Natural killer cell (primary cell): ENCODE results near the gene TECTB. TPM values are rescaled to one million over a fixed set of nuclear protein-coding genes. Genes with fewer than 3 reads are reported as not detected.

Experiments used
- ATAC-seq, 3 donors: fragments of 150-1000 bp in 2 of 3; fragments of 200-7000 bp in 1 of 3; cut with Tn5 transposase; 1 replicate in 1 of 3; 2 replicates in 2 of 3; pipeline ENCODE4 v1.10.0; 2021; ENCODE audit warnings: mild to moderate bottlenecking in 2 of 3, moderate library complexity in 2 of 3
- DNase-seq, 2 donors: peaks; one replicate each; pipeline versions ENCODE4 v3.0.0 to v3.0.0-alpha.2; 2013 to 2021; ENCODE audit warnings: mixed read lengths in 1 of 2
- H3K27ac ChIP-seq: one replicate; pipeline ENCODE4 v1.5.1; 2013; ENCODE audit warnings: mild to moderate bottlenecking, low read length
- H3K27me3 ChIP-seq: one replicate; pipeline ENCODE4 v1.6.1; 2013; ENCODE audit warnings: low read length; ENCODE audit not compliant: control insufficient read depth, insufficient read depth
- H3K36me3 ChIP-seq: one replicate; pipeline ENCODE4 v1.6.1; 2013; ENCODE audit warnings: low read length; ENCODE audit not compliant: control insufficient read depth, insufficient read depth
- H3K4me1 ChIP-seq: one replicate; pipeline ENCODE4 v1.6.1; 2013; ENCODE audit warnings: low read length; ENCODE audit not compliant: control insufficient read depth, insufficient read depth
- H3K4me3 ChIP-seq: one replicate; pipeline ENCODE4 v1.5.1; 2013; ENCODE audit warnings: low read length
- H3K9me3 ChIP-seq: one replicate; pipeline ENCODE4 v1.6.1; 2013; ENCODE audit warnings: low read length; ENCODE audit not compliant: control insufficient read depth, insufficient read depth
- H3K27ac Mint-ChIP-seq, 2 donors: one replicate each; pipeline ENCODE4 v1.8.0; 2022; ENCODE audit warnings: mild to moderate bottlenecking in 2 of 2, mixed read lengths in 2 of 2, moderate library complexity in 1 of 2
- H3K27me3 Mint-ChIP-seq, 2 donors: one replicate each; pipeline ENCODE4 v1.8.0; 2022; ENCODE audit warnings: low read depth in 2 of 2, mixed read lengths in 2 of 2
- H3K36me3 Mint-ChIP-seq: one replicate; pipeline ENCODE4 v1.8.0; 2022; ENCODE audit warnings: mixed read lengths
- H3K4me1 Mint-ChIP-seq, 2 donors: one replicate each; pipeline ENCODE4 v1.8.0; 2022; ENCODE audit warnings: mixed read lengths in 2 of 2
- H3K4me3 Mint-ChIP-seq: one replicate; pipeline ENCODE4 v1.8.0; 2022; ENCODE audit warnings: mild to moderate bottlenecking, moderate library complexity, mixed read lengths
- H3K9me3 Mint-ChIP-seq, 2 donors: one replicate each; pipeline ENCODE4 v1.8.0; 2022; ENCODE audit warnings: mixed read lengths in 2 of 2
- CTCF ChIP-seq: fragments of 200-600 bp; IDR thresholded peaks from one replicate; pipeline ENCODE4 v1.8.0; 2022; ENCODE audit warnings: antibody characterized with exemption
- WGBS: methylation state at CpG from one replicate; pipeline ENCODE4 v1.1.7; 2013; ENCODE audit warnings: missing lambda C conversion rate; ENCODE audit not compliant: insufficient coverage; 5-methylcytosine and 5-hydroxymethylcytosine counted together
- intact Hi-C: fragments of 100-400 bp; cut with micrococcal nuclease; formaldehyde crosslinking; loops from one replicate; pipeline ENCODE4 v1.14.2; 2022
- total RNA-seq, 4 donors: library from RNA; stranded (reverse); fragments of 120-200 nt in 1 of 4; gene quantifications; one replicate each; pipeline versions ENCODE4 v1.2.3 to v1.2.4, GENCODE V29; 2013 to 2022

Gene TECTB
- total RNA-seq, 3 donors from 2014 or later (not counting 1 experiment from before 2014, with no cell fraction given), result not detected

GRCh38 chr10:112345202-112345601 lies 62.0 kb downstream of the TECTB start:
- no peak for TF ChIP-seq CTCF
- DNase-seq, result no peak
- Mint-ChIP-seq H3K27me3 (peaks cover 0 to 5% of the 10 kb centered on the region in 2 donors), H3K9me3 (no peaks in the 10 kb centered on the region), H3K4me3 (no peak overlapping the region), H3K27ac (no peak overlapping the region), H3K36me3 (no peaks in the 10 kb centered on the region), H3K4me1 (peaks cover 6% of the 10 kb centered on the region in 2 donors)
- ATAC-seq, result peak in 2 of 3 donors; percentile 28 to 42
- no peaks in the 10 kb centered on the region for H3K36me3 ChIP-seq
- no peak overlapping the region for H3K27ac ChIP-seq
- intact Hi-C loops, result no loop called here
- 49% methylated on average over 3 of the region's 3 CpGs for WGBS
- H3K27me3 ChIP-seq, result no peaks in the 10 kb centered on the region
- peaks cover 6% of the 10 kb centered on the region for H3K4me1 ChIP-seq
- no peak overlapping the region for H3K4me3 ChIP-seq
- H3K9me3 ChIP-seq, result no peaks in the 10 kb centered on the region

GRCh38 chr10:112345743-112346142 lies 62.5 kb downstream of the TECTB start:
- no peak overlapping the region for H3K4me3 ChIP-seq
- DNase-seq (no peak), ATAC-seq (no peak)
- peaks cover 0 to 5% of the 10 kb centered on the region in 2 donors for H3K27me3 Mint-ChIP-seq
- peaks cover 6% of the 10 kb centered on the region in 2 donors for H3K4me1 Mint-ChIP-seq
- intact Hi-C loops, result no loop called here
- H3K9me3 Mint-ChIP-seq, result no peaks in the 10 kb centered on the region
- no peaks in the 10 kb centered on the region for H3K36me3 Mint-ChIP-seq
- 94% methylated on average over 8 of the region's 9 CpGs for WGBS
- H3K9me3 ChIP-seq, result no peaks in the 10 kb centered on the region
- H3K4me3 Mint-ChIP-seq, result no peak overlapping the region
- H3K27ac Mint-ChIP-seq, result no peak overlapping the region
- no peaks in the 10 kb centered on the region for H3K36me3 ChIP-seq
- peaks cover 6% of the 10 kb centered on the region for H3K4me1 ChIP-seq
- no peaks in the 10 kb centered on the region for H3K27me3 ChIP-seq
- no peak overlapping the region for H3K27ac ChIP-seq
- no peak for TF ChIP-seq CTCF

- Mint-ChIP-seq H3K4me3 (no peak overlapping the region), H3K27ac (no peak overlapping the region), H3K27me3 (peaks cover 0 to 5% of the 10 kb centered on the region in 2 donors), H3K36me3 (no peaks in the 10 kb centered on the region), H3K4me1 (peaks cover 6% of the 10 kb centered on the region in 2 donors), H3K9me3 (no peaks in the 10 kb centered on the region)
- Histone ChIP-seq H3K27me3 (no peaks in the 10 kb centered on the region), H3K4me1 (peaks cover 6% of the 10 kb centered on the region), H3K9me3 (no peaks in the 10 kb centered on the region), H3K36me3 (no peaks in the 10 kb centered on the region), H3K4me3 (no peak overlapping the region), H3K27ac (no peak overlapping the region)
- no peak for ATAC-seq
- DNase-seq, result no peak
- intact Hi-C loops, result no loop called here
- 83% methylated on average over 5 of the region's 5 CpGs for WGBS
- TF ChIP-seq CTCF, result no peak
Measured at GRCh38 chr10:112346774-112347173, 63.6 kb downstream of the TECTB start.
